NCI-H524 (cell line): Measurements from ENCODE around the gene SHC2.
"Not testable (repeated sequence)": the region's sequence is repeated elsewhere in the genome, so short reads cannot be mapped to it uniquely, and the experiment has no call there.

ENCODE experiments used
- DNase-seq, 2 experiments: peaks; one replicate each; lab custom pipeline; 2025; lab: John Stamatoyannopoulos, UW

The SHC2 gene

DNA sequence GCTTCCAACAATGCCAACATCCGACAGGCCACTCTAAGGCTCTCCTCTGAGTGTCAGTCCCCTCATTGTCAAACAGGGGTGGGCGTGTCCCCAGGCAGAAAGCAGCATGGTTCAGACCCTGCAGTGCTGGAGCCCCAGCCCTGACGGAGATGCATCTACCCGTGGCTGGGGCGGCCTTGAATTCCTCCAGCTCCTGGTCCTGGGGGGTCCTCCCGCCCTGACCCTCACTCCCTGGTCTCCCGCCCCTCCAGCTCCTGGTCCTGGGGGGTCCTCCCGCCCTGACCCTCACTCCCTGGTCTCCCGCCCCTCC, 38.0 kb downstream of the SHC2 start:
- peak in 1 of 2 experiments; percentile 32 for DNase-seq

DNA sequence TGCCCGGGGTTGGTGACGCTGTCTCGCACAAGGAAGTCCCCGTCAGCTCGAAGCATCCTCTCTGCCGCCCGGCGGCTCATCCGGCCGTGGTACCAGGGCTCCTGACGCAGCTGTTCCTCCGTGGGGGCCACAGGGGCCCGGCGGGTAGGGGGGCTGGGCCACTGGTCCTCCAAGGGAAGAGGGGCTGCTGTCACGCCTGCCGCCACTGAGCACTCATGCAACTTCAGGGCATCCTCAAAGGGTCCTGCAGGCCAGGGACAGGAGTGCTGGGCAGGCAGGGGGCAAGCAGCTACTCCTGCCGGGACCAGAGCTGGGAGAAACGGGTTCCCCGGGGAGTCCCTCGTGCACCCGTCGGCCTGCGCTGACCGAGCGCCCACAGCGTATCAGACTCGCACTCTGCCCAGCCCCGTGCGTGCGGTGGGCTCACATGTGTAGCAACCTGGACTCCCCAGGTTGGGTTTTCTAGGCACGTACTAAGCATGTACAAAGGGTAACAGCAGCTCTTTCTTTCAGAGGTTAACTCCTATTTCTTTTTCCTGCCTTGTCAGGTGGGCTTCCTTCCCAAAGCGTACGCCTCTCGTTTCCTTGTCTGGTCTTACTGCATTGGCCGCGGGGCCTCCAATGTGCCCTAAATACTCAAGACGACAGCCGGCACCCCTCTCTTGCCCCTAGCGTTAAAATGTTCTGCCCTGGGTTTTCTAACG, 38.5 kb downstream of the SHC2 start:
- no peak for DNase-seq

DNA sequence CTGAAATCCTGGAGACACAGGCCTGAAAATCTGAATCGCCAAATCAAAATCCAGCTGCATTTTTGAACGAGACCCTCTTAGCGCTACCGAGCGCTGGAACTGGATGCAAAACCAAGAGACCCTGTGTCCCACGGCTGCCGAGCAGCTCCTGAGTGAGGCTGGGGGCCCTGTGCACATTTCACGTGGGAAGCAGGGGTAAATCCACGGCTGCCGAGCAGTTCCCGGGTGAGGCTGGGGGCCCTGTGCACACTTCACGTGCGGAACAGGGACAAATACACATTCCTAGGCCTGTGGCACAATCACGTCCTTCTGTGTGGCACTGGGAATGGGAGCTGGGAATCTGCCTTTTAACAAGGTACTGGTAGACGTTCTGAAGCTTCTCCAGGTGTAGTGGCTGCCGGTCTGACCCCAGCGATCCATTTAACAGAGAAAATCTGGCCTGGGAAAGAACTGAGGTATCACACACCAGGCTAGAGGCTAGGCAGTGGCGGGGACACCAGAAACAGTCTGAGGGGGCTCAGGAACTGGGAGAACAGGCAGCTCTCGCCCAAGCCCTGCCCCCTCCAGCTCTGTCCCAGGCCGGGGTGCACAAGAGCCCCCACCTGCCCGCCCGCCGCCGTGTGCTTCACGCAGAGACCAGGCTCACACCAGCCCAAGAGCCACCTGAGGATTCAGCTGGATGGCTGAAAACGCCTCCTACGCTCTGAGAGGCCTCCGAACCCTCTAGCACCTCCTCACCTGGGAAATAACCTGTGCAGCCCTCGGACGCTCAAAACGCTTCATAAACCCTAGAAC, 40.9 kb downstream of the SHC2 start:
- DNase-seq = no peak

- DNase-seq = no peak
These were observed 41.8 kb downstream of the SHC2 start for GRCh38 chr19:418761-419671.

DNA sequence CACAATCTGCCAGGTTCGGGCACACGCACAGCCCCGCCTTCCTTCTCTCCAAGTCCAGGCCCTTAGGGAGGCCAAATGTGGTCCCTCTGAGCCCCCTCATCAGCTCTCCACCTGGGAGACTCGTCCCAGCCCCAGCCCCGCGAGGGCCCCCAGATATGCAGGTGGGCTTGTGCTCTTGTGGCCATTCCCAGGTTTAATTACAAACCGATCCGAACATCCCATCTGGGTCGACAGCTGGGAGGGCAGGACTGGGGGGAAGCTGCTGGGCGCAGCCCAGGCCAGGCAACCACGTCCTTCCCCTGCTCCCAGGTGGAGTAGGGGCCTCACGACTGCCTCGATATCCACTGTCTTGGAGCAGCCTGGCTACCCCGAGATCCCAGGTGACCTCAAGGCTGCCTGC, 44.4 kb downstream of the SHC2 start:
- DNase-seq = peak; percentile 15 to 85

DNA sequence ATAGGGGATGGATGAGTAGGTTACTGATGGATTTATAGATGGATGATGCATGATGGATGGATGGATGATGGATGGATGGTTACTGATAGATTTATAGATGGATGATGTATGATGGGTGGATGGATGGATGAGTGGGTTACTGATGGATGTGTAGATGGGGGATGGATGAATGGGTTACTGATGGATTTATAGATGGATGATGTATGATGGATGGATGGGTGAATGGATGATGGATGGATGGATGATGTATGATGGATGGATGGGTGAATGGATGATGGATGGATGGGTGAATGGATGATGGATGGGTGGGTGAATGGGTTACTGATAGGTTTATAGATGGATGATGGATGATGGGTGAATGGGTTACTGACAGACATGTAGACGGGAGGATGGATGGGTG, 45.5 kb downstream of the SHC2 start:
- DNase-seq = no peak

DNA sequence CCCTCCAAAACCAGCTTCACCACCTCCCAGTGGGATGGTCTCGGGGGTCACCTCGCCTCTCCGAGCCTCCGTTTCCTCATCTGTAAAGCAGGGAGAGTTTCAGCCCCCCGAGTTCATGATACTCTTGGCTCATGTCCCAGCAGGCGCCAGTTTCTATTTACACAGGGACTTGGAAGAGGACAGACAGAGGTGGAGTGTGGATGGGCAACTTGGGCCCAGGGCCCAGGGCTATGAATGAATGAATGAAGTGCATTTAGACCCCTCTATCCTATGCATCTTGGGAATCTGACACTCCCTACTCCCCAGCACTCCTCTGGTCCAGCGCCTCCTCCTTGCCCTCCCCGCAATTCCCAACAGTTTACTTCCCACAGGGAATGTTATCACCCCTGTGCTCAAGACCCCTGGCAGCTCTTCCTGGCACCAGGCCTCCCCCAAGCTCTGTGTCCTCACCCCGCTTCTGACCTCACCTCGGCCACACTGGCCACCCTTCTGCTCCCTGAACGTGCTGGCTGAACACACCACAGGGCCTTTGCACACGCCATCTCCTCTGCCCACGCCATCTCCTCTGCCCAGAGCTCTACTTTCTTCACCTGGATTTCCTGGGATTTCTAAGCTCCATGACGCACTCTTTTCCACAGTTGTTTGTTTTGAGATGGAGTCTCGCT, 46.9 kb downstream of the SHC2 start:
- DNase-seq = no peak

GRCh38 chr19:412356-413355, 48.2 kb downstream of the SHC2 start:
- DNase-seq = peak in 1 of 2 experiments; percentile 41

DNA sequence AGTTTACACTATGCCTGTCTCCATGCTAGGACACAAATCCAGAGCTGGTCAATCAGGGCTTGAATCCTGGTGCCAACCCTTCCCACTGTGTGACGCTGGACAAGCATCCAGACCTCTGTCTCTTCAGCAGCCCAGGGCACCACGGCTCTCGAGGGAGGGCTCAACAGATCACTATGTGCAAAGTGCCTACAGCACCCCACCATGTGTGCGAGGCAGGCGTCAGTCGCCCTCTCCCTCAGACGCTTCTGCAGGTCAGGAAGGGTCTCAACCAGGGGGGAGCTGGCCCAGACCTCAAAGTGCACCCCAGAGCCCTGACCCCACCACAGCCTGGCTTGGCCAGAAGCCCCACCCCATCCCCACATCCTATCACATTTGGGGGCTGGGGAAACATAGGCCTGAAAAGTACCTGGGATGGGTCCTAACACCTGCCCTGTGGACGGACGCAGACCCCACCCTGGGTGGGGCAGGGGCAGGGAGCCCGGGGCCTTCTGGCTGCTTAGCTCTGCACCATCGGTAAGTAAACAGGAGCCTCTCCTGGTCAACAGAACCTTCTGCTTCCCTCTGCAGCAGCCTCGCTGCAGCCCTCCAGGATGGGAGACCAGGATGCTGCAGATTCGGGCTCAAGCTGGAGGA, 49.0 kb downstream of the SHC2 start:
- DNase-seq = no peak

GRCh38 chr19:411121-411722, 49.6 kb downstream of the SHC2 start:
- not testable (repeated sequence) for DNase-seq

DNA sequence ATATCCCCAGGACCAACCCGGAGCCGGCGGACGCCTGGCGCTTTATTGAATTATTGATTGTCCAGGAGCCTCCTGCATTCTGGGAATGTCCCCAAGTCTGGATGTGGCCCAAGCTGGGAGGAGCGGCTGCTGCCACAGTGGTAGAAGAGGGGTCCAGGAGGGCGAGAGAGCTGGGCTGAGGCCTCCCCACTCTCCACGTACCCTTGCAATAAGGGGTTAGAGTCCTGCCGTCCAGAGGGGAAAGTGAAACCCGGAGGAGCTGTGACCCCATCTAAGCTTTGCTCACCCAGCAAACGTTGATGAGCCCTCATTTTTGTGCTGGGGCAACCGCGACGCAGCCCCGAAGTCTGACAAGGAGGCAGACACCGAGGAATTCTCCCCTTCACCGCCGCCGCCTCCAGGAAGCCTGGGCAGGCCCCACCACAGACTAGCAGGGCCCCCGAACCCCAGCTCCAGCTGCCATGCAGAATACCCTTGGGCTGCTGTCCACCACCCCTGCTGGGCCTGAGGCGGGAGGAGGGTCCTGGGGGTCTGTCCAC, 50.5 kb downstream of the SHC2 start:
- DNase-seq = no peak

DNA sequence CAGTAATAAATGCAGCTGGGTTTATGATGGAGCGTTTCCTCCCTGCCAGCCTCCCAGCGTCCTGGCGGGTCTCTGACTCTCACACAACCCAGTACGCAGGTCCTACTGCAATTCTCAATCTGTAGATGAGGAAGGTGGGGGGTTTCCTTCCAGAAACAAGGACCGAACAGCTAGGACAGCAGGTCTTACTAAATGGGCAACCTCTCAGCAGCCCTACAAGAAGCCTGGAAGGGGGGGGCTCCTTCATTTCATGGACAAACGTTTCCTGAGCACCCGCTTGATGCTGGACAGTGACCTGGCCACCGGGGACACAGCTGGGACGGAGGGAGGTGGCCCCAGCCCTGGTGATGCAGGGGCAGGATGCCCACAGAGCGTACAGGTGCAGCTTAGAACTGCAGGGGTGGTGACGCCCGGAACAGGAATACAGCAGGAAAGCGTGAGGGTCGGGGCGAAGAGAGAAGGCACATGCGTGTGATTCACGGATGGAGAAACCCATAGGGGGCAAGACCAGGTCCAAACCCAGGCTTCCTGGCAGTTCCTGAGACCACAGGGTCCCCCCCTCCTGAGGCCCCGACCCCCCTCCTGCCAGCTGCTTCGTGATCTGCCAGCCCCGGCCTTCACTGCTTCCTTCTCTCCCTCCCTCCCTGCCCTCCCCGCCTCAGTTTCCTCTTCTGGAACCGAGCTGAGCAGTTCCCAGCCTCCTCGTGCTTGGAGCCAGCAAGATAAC, 51.2 kb downstream of the SHC2 start:
- DNase-seq = peak in 1 of 2 experiments; percentile 32

- DNase-seq = peak in 1 of 2 experiments; percentile 32
These were observed 51.8 kb downstream of the SHC2 start, which contains the start of gene C2CD4C for GRCh38 chr19:408902-409515. Gene C2CD4C, minus strand, starts transcription at chr19:409147. Its CDS starts 786 bp downstream, at chr19:408361.

GRCh38 chr19:408441-408901, 52.4 kb downstream of the SHC2 start:
- DNase-seq = no peak

DNA sequence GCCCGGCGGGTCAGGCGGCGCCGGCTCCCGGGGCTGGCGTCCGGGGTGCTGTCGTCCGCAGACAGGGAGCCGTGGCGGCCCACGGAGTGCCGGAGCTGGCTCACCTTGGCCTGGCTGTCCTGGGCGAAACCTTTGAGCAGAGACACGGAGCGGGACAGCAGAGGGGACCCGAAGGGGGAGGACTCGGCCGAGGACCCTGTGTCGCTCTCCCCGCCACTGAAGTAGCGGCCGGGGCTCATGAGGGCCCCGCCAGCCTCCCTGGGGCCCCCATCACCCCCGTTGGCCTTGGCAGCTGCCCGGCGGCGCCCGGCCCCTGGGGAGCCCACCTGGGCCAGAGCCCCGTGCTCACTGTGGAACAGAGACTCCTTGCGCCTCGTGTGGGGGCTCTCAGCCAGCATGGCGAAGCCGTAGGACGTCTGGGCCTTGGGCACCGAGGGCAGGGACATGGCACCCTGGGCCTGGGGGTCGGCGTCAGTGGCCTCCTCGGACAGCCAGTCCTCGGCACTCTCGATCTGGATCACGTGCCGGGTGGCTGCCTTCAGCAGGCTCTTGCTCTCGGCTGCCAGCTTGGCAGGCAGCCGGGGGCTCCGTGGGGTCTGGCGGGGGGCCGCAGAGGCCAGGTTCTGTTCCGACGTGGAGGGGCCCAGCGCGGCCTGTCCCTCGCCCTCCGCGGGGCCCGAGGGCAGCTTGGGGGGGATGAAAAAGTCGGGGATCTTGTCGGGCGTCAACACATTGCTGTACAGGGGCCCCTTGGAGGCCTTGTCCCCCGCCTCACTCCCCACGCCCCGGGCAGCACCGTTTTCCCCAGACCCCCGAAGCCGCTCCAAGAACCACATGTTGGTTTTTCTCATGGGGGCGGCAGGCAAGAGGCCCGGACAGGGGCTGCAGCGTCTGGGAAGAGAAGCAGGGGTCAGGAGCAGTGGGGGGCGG, 53.1 kb downstream of the SHC2 start:
- no peak for DNase-seq

- DNase-seq = no peak
These were observed 53.8 kb downstream of the SHC2 start for GRCh38 chr19:406971-407510.
